Liver (tissue), 9 donors: ENCODE results near the gene OTOR. TPM values are rescaled to one million over a fixed set of nuclear protein-coding genes. Genes with fewer than 3 reads are reported as not detected.

ENCODE experiments used
- DNase-seq: peaks from one replicate; pipeline ENCODE4 v3.0.0-alpha.2; 2017; ENCODE audit warnings: low spot score
- H3K27ac ChIP-seq, 2 donors: one replicate each; pipeline ENCODE4 v1.7.0; 2013; ENCODE audit warnings: inconsistent platforms in 2 of 2, low read length in 2 of 2, control low read depth in 1 of 2, low read depth in 1 of 2, mild to moderate bottlenecking in 1 of 2
- H3K27me3 ChIP-seq, 4 donors: one replicate each; pipeline versions ENCODE4 v1.6.1 to v1.7.0; 2013; ENCODE audit warnings: low read length in 3 of 4, inconsistent platforms in 1 of 4, mild to moderate bottlenecking in 1 of 4, moderate library complexity in 1 of 4; ENCODE audit not compliant: control insufficient read depth in 4 of 4, insufficient read depth in 4 of 4
- H3K36me3 ChIP-seq, 4 donors: one replicate each; pipeline versions ENCODE4 v1.6.1 to v1.7.0; 2013; ENCODE audit warnings: low read length in 3 of 4, mild to moderate bottlenecking in 3 of 4, low read depth in 1 of 4, moderate library complexity in 1 of 4; ENCODE audit not compliant: control insufficient read depth in 4 of 4, insufficient read depth in 3 of 4
- H3K4me1 ChIP-seq, 4 donors: one replicate each; pipeline versions ENCODE4 v1.6.1 to v1.7.0; 2013; ENCODE audit warnings: low read length in 3 of 4, mild to moderate bottlenecking in 3 of 4, moderate library complexity in 1 of 4; ENCODE audit not compliant: control insufficient read depth in 4 of 4, insufficient read depth in 4 of 4
- H3K4me3 ChIP-seq, 3 donors: one replicate each; pipeline versions ENCODE4 v1.6.1 to v1.7.0; 2013; ENCODE audit warnings: low read length in 3 of 3, control low read depth in 1 of 3, low read depth in 1 of 3, mild to moderate bottlenecking in 1 of 3
- H3K9ac ChIP-seq, 2 donors: one replicate each; pipeline ENCODE4 v1.7.0; 2013; ENCODE audit warnings: low read length in 2 of 2, mild to moderate bottlenecking in 2 of 2, moderate library complexity in 2 of 2, control low read depth in 1 of 2, low read depth in 1 of 2
- H3K9me3 ChIP-seq, 4 donors: one replicate each; pipeline versions ENCODE4 v1.6.1 to v1.7.0; 2013; ENCODE audit warnings: low read length in 3 of 4; ENCODE audit not compliant: control insufficient read depth in 4 of 4
- EGR1 ChIP-seq, 2 donors: IDR thresholded peaks; 2 replicates each; pipeline ENCODE4 v1.6.1; 2016 to 2018; ENCODE audit warnings: antibody characterized with exemption in 2 of 2, low read depth in 2 of 2
- FOXA2 ChIP-seq: IDR thresholded peaks from 2 replicates; pipeline ENCODE4 v1.6.1; 2016; ENCODE audit warnings: antibody characterized with exemption
- HNF4A ChIP-seq, 2 donors: conservative IDR thresholded peaks; 2 replicates each; pipeline ENCODE4 v1.6.1; 2016; ENCODE audit warnings: antibody characterized with exemption in 2 of 2, mild to moderate bottlenecking in 2 of 2
- NR2F2 ChIP-seq: IDR thresholded peaks from 2 replicates; pipeline ENCODE4 v1.6.1; 2016; ENCODE audit warnings: antibody characterized with exemption
- RAD21 ChIP-seq, 2 donors: IDR thresholded peaks; 2 replicates each; pipeline ENCODE4 v1.6.1; 2016; ENCODE audit warnings: antibody characterized with exemption in 2 of 2, mild to moderate bottlenecking in 2 of 2
- RXRA ChIP-seq, 2 donors: IDR thresholded peaks; 2 replicates each; pipeline ENCODE4 v1.6.1; 2017 to 2018; ENCODE audit warnings: antibody characterized with exemption in 2 of 2, mild to moderate bottlenecking in 1 of 2
- SP1 ChIP-seq: IDR thresholded peaks from 2 replicates; pipeline ENCODE4 v1.6.1; 2018; ENCODE audit warnings: antibody characterized with exemption, mild to moderate bottlenecking
- TAF1 ChIP-seq: conservative IDR thresholded peaks from 2 replicates; pipeline ENCODE4 v1.6.1; 2016; ENCODE audit warnings: antibody characterized with exemption, mild to moderate bottlenecking
- YY1 ChIP-seq: IDR thresholded peaks from 2 replicates; pipeline ENCODE4 v1.6.1; 2016; ENCODE audit warnings: antibody characterized with exemption, mild to moderate bottlenecking
- WGBS: extraction: QIAGEN DNeasy Blood & Tissue Kit; methylation state at CpG from one replicate; pipeline ENCODE4 v1.1.7; 2013; 5-methylcytosine and 5-hydroxymethylcytosine counted together
- polyA plus RNA-seq, 2 donors: library from polyadenylated mRNA; stranded (reverse) in 1 of 2; unstranded in 1 of 2; fragments of 200-250 nt in 1 of 2; fragments of >200 nt in 1 of 2; fragmentation: Nextera tagmentation in 1 of 2; extraction: Ambion mirVana in 1 of 2; gene quantifications; one replicate each; pipeline versions ENCODE4 v1.2.1 to v1.2.3, GENCODE V29; 2013 to 2015
- total RNA-seq, 2 donors: library from RNA; depleted of rRNA; stranded (reverse); fragments of >200 nt; gene quantifications; one replicate each; pipeline ENCODE4 v1.2.3, GENCODE V29; 2014
- TF ChIP-seq, protein P1 (sequence below): IDR thresholded peaks from 2 replicates; pipeline ENCODE4 v1.6.1; 2016; ENCODE audit warnings: antibody characterized with exemption
- TF ChIP-seq, protein P2 (sequence below): fragments of 150-350 bp; IDR thresholded peaks from 2 replicates; pipeline ENCODE4 v1.5.1; 2017; ENCODE audit warnings: improper control_type of control experiment, low read depth, low read length; ENCODE audit not compliant: missing input control
- TF ChIP-seq, protein P3 (sequence below): IDR thresholded peaks from 2 replicates; pipeline ENCODE4 v1.6.1; 2016; ENCODE audit warnings: antibody characterized with exemption
- TF ChIP-seq, protein P4 (sequence below): IDR thresholded peaks from 2 replicates; pipeline ENCODE4 v1.6.1; 2016; ENCODE audit warnings: antibody characterized with exemption, mild to moderate bottlenecking
- TF ChIP-seq, protein P5 (sequence below): IDR thresholded peaks from 2 replicates; pipeline ENCODE4 v1.6.1; 2016; ENCODE audit warnings: antibody characterized with exemption
- donor health status: healthy.
- donor health status: healthy.
- donor health status: healthy.
- donor health status: healthy.
- donor health status: healthy.

OTOR gene
- total and polyA plus RNA-seq, 4 donors: not detected

DNA sequence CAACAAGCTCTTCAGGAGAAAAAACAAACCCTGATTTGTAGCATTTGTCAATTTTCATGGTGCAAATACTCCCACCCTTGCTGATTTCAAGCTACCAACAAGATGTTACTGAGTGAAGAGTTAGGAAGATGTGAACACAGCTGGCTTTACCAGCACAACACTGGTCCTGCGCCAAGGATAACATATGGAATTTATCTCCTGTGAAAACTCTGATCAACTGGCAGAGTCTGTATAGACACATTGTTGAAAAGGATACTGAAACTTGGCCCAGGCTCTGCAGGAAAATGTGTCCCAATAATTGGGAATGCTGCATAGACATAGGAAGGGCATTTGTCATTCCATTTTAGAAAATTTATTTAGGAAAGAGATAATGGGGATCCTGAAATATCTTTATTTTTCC lies 29.0 kb downstream of the OTOR start:
- Histone ChIP-seq H3K27me3 (no peaks in the 10 kb centered on the region), H3K9me3 (peaks cover 0 to 4% (median 1%) of the 10 kb centered on the region in 4 donors), H3K4me3 (no peak overlapping the region), H3K36me3 (no peaks in the 10 kb centered on the region), H3K4me1 (no peaks in the 10 kb centered on the region), H3K9ac (no peak overlapping the region), H3K27ac (no peak overlapping the region)
- TF ChIP-seq HNF4A (conservative IDR thresholded peaks at IDR 0.05) (no peak), FOXA2 (no peak), RAD21 (IDR thresholded peaks at IDR 0.05) (no peak), SP1 (no peak), TAF1 (no peak), EGR1 (IDR thresholded peaks at IDR 0.05; ENCODE audit: low read depth in 2 of 2) (no peak), NR2F2 (no peak)
- TF ChIP-seq, protein P1, sequence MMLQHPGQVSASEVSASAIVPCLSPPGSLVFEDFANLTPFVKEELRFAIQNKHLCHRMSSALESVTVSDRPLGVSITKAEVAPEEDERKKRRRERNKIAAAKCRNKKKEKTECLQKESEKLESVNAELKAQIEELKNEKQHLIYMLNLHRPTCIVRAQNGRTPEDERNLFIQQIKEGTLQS: no peak
- TF ChIP-seq, protein P2, sequence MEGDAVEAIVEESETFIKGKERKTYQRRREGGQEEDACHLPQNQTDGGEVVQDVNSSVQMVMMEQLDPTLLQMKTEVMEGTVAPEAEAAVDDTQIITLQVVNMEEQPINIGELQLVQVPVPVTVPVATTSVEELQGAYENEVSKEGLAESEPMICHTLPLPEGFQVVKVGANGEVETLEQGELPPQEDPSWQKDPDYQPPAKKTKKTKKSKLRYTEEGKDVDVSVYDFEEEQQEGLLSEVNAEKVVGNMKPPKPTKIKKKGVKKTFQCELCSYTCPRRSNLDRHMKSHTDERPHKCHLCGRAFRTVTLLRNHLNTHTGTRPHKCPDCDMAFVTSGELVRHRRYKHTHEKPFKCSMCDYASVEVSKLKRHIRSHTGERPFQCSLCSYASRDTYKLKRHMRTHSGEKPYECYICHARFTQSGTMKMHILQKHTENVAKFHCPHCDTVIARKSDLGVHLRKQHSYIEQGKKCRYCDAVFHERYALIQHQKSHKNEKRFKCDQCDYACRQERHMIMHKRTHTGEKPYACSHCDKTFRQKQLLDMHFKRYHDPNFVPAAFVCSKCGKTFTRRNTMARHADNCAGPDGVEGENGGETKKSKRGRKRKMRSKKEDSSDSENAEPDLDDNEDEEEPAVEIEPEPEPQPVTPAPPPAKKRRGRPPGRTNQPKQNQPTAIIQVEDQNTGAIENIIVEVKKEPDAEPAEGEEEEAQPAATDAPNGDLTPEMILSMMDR: no peak
- TF ChIP-seq, protein P3, sequence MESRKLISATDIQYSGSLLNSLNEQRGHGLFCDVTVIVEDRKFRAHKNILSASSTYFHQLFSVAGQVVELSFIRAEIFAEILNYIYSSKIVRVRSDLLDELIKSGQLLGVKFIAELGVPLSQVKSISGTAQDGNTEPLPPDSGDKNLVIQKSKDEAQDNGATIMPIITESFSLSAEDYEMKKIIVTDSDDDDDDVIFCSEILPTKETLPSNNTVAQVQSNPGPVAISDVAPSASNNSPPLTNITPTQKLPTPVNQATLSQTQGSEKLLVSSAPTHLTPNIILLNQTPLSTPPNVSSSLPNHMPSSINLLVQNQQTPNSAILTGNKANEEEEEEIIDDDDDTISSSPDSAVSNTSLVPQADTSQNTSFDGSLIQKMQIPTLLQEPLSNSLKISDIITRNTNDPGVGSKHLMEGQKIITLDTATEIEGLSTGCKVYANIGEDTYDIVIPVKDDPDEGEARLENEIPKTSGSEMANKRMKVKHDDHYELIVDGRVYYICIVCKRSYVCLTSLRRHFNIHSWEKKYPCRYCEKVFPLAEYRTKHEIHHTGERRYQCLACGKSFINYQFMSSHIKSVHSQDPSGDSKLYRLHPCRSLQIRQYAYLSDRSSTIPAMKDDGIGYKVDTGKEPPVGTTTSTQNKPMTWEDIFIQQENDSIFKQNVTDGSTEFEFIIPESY: no peak
- TF ChIP-seq, protein P4, sequence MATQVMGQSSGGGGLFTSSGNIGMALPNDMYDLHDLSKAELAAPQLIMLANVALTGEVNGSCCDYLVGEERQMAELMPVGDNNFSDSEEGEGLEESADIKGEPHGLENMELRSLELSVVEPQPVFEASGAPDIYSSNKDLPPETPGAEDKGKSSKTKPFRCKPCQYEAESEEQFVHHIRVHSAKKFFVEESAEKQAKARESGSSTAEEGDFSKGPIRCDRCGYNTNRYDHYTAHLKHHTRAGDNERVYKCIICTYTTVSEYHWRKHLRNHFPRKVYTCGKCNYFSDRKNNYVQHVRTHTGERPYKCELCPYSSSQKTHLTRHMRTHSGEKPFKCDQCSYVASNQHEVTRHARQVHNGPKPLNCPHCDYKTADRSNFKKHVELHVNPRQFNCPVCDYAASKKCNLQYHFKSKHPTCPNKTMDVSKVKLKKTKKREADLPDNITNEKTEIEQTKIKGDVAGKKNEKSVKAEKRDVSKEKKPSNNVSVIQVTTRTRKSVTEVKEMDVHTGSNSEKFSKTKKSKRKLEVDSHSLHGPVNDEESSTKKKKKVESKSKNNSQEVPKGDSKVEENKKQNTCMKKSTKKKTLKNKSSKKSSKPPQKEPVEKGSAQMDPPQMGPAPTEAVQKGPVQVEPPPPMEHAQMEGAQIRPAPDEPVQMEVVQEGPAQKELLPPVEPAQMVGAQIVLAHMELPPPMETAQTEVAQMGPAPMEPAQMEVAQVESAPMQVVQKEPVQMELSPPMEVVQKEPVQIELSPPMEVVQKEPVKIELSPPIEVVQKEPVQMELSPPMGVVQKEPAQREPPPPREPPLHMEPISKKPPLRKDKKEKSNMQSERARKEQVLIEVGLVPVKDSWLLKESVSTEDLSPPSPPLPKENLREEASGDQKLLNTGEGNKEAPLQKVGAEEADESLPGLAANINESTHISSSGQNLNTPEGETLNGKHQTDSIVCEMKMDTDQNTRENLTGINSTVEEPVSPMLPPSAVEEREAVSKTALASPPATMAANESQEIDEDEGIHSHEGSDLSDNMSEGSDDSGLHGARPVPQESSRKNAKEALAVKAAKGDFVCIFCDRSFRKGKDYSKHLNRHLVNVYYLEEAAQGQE: no peak
- WGBS: 79% methylated on average over 1 of the region's 1 CpG
- DNase-seq: no peak

DNA sequence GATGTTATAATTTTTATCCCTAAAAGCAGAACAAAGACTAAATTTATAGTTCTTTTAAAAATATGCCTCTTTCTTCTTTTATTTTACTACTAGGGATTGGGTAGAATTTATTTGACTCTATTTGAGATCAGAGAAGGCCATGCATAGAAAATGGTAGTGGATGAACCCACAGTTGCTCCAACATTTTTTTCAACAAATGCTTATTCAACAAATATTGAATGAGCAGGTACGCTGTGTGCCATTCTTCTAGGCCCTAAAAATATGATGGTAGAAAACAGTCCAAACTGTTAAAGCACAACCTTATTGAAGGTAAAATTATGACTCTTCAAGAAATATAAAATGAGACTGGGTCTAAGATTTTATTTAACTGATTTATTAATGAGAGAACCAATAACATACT lies 30.0 kb downstream of the OTOR start:
- no peak overlapping the region for H3K27ac ChIP-seq
- H3K9ac ChIP-seq: no peak overlapping the region
- H3K27me3 ChIP-seq: no peaks in the 10 kb centered on the region
- no peaks in the 10 kb centered on the region for H3K4me1 ChIP-seq
- no peak for DNase-seq
- H3K36me3 ChIP-seq: no peaks in the 10 kb centered on the region
- H3K9me3 ChIP-seq: peaks cover 0 to 4% (median 1%) of the 10 kb centered on the region in 4 donors
- 89% methylated on average over 1 of the region's 1 CpG for WGBS
- no peak overlapping the region for H3K4me3 ChIP-seq
- TF ChIP-seq, protein P1: no peak
- TF ChIP-seq YY1 (no peak), RXRA (IDR thresholded peaks at IDR 0.05) (no peak), SP1 (no peak), HNF4A (conservative IDR thresholded peaks at IDR 0.05) (no peak), RAD21 (IDR thresholded peaks at IDR 0.05) (no peak)
- TF ChIP-seq, protein P3: no peak
- TF ChIP-seq, protein P2: no peak
- TF ChIP-seq, protein P5, sequence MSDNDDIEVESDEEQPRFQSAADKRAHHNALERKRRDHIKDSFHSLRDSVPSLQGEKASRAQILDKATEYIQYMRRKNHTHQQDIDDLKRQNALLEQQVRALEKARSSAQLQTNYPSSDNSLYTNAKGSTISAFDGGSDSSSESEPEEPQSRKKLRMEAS: no peak
- TF ChIP-seq, protein P4: no peak
